Measurements from ENCODE around the gene ITGA2B.

The ITGA2B gene
- 0.35 to 1.0 (median 0.77) reads per million in 3 donors for total RNA-seq

GRCh38 chr17:44389281-44389680 is at the start of gene ITGA2B:
Gene ITGA2B (minus strand): TSS chr17:44389649. CDS start chr17:44389473, 176 bp downstream.
- H3K27ac ChIP-seq (ENCODE audit: insufficient read depth, low read length, poor library complexity, severe bottlenecking) = no peak within 1 kb of the TSS
- H3K27me3 ChIP-seq (replicated peaks; ENCODE audit: control insufficient read depth, insufficient read depth, low read length, poor library complexity, severe bottlenecking) = peaks cover 7% of the 10 kb centered on the region
- H3K4me1 ChIP-seq (ENCODE audit: control insufficient read depth, insufficient read depth, low read length, poor library complexity, severe bottlenecking) = peaks cover 17% of the 10 kb centered on the region
- no peak within 1 kb of the TSS for H3K4me3 ChIP-seq (ENCODE audit: insufficient read depth, low read depth, low read length, poor library complexity, severe bottlenecking)
- no peaks in the 10 kb centered on the region for H3K9me3 ChIP-seq (ENCODE audit: control insufficient read depth, low read length)
- no peak for DNase-seq
- no peaks in the 10 kb centered on the region for H3K36me3 ChIP-seq (ENCODE audit: control insufficient read depth, insufficient read depth, low read length)

- H3K36me3 ChIP-seq (ENCODE audit: control insufficient read depth, insufficient read depth, low read length) = peaks cover 18% of the 10 kb centered on the region
- H3K4me1 ChIP-seq (ENCODE audit: control insufficient read depth, insufficient read depth, low read length, poor library complexity, severe bottlenecking) = peaks cover 5% of the 10 kb centered on the region
- H3K9me3 ChIP-seq (ENCODE audit: control insufficient read depth, low read length) = no peaks in the 10 kb centered on the region
- no peak overlapping the region for H3K27ac ChIP-seq (ENCODE audit: insufficient read depth, low read length, poor library complexity, severe bottlenecking)
- DNase-seq = no peak
- no peak overlapping the region for H3K4me3 ChIP-seq (ENCODE audit: insufficient read depth, low read depth, low read length, poor library complexity, severe bottlenecking)
- H3K27me3 ChIP-seq (replicated peaks; ENCODE audit: control insufficient read depth, insufficient read depth, low read length, poor library complexity, severe bottlenecking) = no peaks in the 10 kb centered on the region
Measured at GRCh38 chr17:44439168-44439567, 49.7 kb upstream of the ITGA2B start.

- no peak for DNase-seq
- H3K27me3 ChIP-seq (replicated peaks; ENCODE audit: control insufficient read depth, insufficient read depth, low read length, poor library complexity, severe bottlenecking) = no peaks in the 10 kb centered on the region
- H3K4me1 ChIP-seq (ENCODE audit: control insufficient read depth, insufficient read depth, low read length, poor library complexity, severe bottlenecking) = peaks cover 5% of the 10 kb centered on the region
- no peak overlapping the region for H3K4me3 ChIP-seq (ENCODE audit: insufficient read depth, low read depth, low read length, poor library complexity, severe bottlenecking)
- no peaks in the 10 kb centered on the region for H3K9me3 ChIP-seq (ENCODE audit: control insufficient read depth, low read length)
- H3K36me3 ChIP-seq (ENCODE audit: control insufficient read depth, insufficient read depth, low read length) = peaks cover 20% of the 10 kb centered on the region
- H3K27ac ChIP-seq (ENCODE audit: insufficient read depth, low read length, poor library complexity, severe bottlenecking) = no peak overlapping the region
Measured at GRCh38 chr17:44438636-44439035, 49.2 kb upstream of the ITGA2B start.

GRCh38 chr17:44436336-44436735 is 46.9 kb upstream of the ITGA2B start:
- no peak overlapping the region for H3K27ac ChIP-seq (ENCODE audit: insufficient read depth, low read length, poor library complexity, severe bottlenecking)
- no peaks in the 10 kb centered on the region for H3K27me3 ChIP-seq (replicated peaks; ENCODE audit: control insufficient read depth, insufficient read depth, low read length, poor library complexity, severe bottlenecking)
- no peak overlapping the region for H3K4me3 ChIP-seq (ENCODE audit: insufficient read depth, low read depth, low read length, poor library complexity, severe bottlenecking)
- peaks cover 30% of the 10 kb centered on the region for H3K36me3 ChIP-seq (ENCODE audit: control insufficient read depth, insufficient read depth, low read length)
- no peak for DNase-seq
- H3K4me1 ChIP-seq (ENCODE audit: control insufficient read depth, insufficient read depth, low read length, poor library complexity, severe bottlenecking) = peaks cover 5% of the 10 kb centered on the region
- no peaks in the 10 kb centered on the region for H3K9me3 ChIP-seq (ENCODE audit: control insufficient read depth, low read length)

- H3K27me3 ChIP-seq (replicated peaks; ENCODE audit: control insufficient read depth, insufficient read depth, low read length, poor library complexity, severe bottlenecking) = no peaks in the 10 kb centered on the region
- no peaks in the 10 kb centered on the region for H3K9me3 ChIP-seq (ENCODE audit: control insufficient read depth, low read length)
- H3K36me3 ChIP-seq (ENCODE audit: control insufficient read depth, insufficient read depth, low read length) = peaks cover 33% of the 10 kb centered on the region
- no peaks in the 10 kb centered on the region for H3K4me1 ChIP-seq (ENCODE audit: control insufficient read depth, insufficient read depth, low read length, poor library complexity, severe bottlenecking)
- H3K4me3 ChIP-seq (ENCODE audit: insufficient read depth, low read depth, low read length, poor library complexity, severe bottlenecking) = no peak overlapping the region
- H3K27ac ChIP-seq (ENCODE audit: insufficient read depth, low read length, poor library complexity, severe bottlenecking) = no peak overlapping the region
- DNase-seq = no peak
Measured at GRCh38 chr17:44432254-44433157, 43.1 kb upstream of the ITGA2B start.

GRCh38 chr17:44424828-44425461 is 35.5 kb upstream of the ITGA2B start:
- no peak for DNase-seq

GRCh38 chr17:44417553-44417952 is 28.1 kb upstream of the ITGA2B start:
- no peak overlapping the region for H3K4me3 ChIP-seq (ENCODE audit: insufficient read depth, low read depth, low read length, poor library complexity, severe bottlenecking)
- no peaks in the 10 kb centered on the region for H3K27me3 ChIP-seq (replicated peaks; ENCODE audit: control insufficient read depth, insufficient read depth, low read length, poor library complexity, severe bottlenecking)
- no peak overlapping the region for H3K27ac ChIP-seq (ENCODE audit: insufficient read depth, low read length, poor library complexity, severe bottlenecking)
- no peaks in the 10 kb centered on the region for H3K4me1 ChIP-seq (ENCODE audit: control insufficient read depth, insufficient read depth, low read length, poor library complexity, severe bottlenecking)
- H3K36me3 ChIP-seq (ENCODE audit: control insufficient read depth, insufficient read depth, low read length) = peaks cover 13% of the 10 kb centered on the region
- DNase-seq = no peak
- no peaks in the 10 kb centered on the region for H3K9me3 ChIP-seq (ENCODE audit: control insufficient read depth, low read length)

More at GRCh38 chr17:44424828-44425461, 35.5 kb upstream of the ITGA2B start:
- H3K27me3 ChIP-seq (replicated peaks; ENCODE audit: control insufficient read depth, insufficient read depth, low read length, poor library complexity, severe bottlenecking) = no peaks in the 10 kb centered on the region
- H3K36me3 ChIP-seq (ENCODE audit: control insufficient read depth, insufficient read depth, low read length) = peaks cover 41% of the 10 kb centered on the region
- no peak overlapping the region for H3K27ac ChIP-seq (ENCODE audit: insufficient read depth, low read length, poor library complexity, severe bottlenecking)
- H3K4me1 ChIP-seq (ENCODE audit: control insufficient read depth, insufficient read depth, low read length, poor library complexity, severe bottlenecking) = no peaks in the 10 kb centered on the region
- H3K9me3 ChIP-seq (ENCODE audit: control insufficient read depth, low read length) = no peaks in the 10 kb centered on the region
- no peak overlapping the region for H3K4me3 ChIP-seq (ENCODE audit: insufficient read depth, low read depth, low read length, poor library complexity, severe bottlenecking)

GRCh38 chr17:44416558-44417289 is 27.3 kb upstream of the ITGA2B start:
- Histone ChIP-seq H3K36me3 (ENCODE audit: control insufficient read depth, insufficient read depth, low read length) (peaks cover 13% of the 10 kb centered on the region), H3K9me3 (ENCODE audit: control insufficient read depth, low read length) (no peaks in the 10 kb centered on the region), H3K27ac (ENCODE audit: insufficient read depth, low read length, poor library complexity, severe bottlenecking) (no peak overlapping the region), H3K4me3 (ENCODE audit: insufficient read depth, low read depth, low read length, poor library complexity, severe bottlenecking) (no peak overlapping the region), H3K4me1 (ENCODE audit: control insufficient read depth, insufficient read depth, low read length, poor library complexity, severe bottlenecking) (no peaks in the 10 kb centered on the region), H3K27me3 (replicated peaks; ENCODE audit: control insufficient read depth, insufficient read depth, low read length, poor library complexity, severe bottlenecking) (no peaks in the 10 kb centered on the region)
- no peak for DNase-seq

GRCh38 chr17:44414394-44415155 is 25.1 kb upstream of the ITGA2B start:
- Histone ChIP-seq H3K4me1 (ENCODE audit: control insufficient read depth, insufficient read depth, low read length, poor library complexity, severe bottlenecking) (no peaks in the 10 kb centered on the region), H3K36me3 (ENCODE audit: control insufficient read depth, insufficient read depth, low read length) (peaks cover 7% of the 10 kb centered on the region), H3K27ac (ENCODE audit: insufficient read depth, low read length, poor library complexity, severe bottlenecking) (no peak overlapping the region), H3K4me3 (ENCODE audit: insufficient read depth, low read depth, low read length, poor library complexity, severe bottlenecking) (no peak overlapping the region), H3K9me3 (ENCODE audit: control insufficient read depth, low read length) (no peaks in the 10 kb centered on the region), H3K27me3 (replicated peaks; ENCODE audit: control insufficient read depth, insufficient read depth, low read length, poor library complexity, severe bottlenecking) (no peaks in the 10 kb centered on the region)
- DNase-seq = no peak
